Putamen (tissue), 1 donor: Measurements from ENCODE around the gene RTN4.

Experiments
- DNase-seq: peaks from one replicate; pipeline ENCODE4 v3.0.0-alpha.2; 2016; ENCODE audit warnings: low spot score

Gene RTN4

DNA sequence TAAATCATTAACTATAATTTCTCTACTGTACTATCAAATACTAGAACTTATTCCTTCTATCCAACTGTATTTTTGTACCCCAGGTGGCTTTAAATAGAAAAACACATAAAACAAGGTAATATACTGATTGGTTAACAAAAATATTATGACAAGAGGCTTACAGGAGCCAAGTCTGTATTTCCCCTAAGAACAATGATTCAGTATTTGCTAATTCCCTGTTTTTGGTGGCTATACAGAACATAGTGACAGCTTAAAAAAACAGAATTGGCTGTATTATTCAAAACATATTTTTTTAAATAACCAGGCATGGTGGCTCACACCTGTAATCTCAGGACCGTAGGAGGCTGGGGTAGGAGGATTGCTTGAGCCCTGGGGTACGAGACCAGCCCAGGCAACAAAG is 16.3 kb downstream of the RTN4 start:
- no peak for DNase-seq

GRCh38 chr2:55033076-55033742 is 17.0 kb downstream of the RTN4 start:
- no peak for DNase-seq

DNA sequence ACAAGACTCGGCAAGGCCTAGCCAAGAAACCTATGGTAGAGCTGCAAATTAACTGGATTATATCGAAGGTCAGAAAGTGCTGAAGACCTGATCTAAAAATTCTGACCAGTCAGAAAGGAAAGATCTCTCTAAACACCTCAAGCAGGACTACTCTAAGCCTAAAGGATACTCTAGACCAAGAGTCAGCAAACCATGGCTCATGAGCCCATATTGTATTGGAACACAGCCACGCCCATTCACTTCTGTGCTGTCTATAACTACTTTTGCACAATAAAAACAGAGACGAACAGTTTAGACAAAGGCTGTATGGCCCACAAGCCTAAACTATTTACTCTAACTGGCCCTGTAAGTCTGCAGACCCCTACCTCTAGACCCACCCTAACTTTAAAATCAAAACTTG is 18.7 kb downstream of the RTN4 start:
- DNase-seq, result no peak

- DNase-seq, result no peak
Measured at GRCh38 chr2:55030766-55031165, 19.5 kb downstream of the RTN4 start.

GRCh38 chr2:55029098-55029497 is 21.2 kb downstream of the RTN4 start:
- no peak for DNase-seq

DNA sequence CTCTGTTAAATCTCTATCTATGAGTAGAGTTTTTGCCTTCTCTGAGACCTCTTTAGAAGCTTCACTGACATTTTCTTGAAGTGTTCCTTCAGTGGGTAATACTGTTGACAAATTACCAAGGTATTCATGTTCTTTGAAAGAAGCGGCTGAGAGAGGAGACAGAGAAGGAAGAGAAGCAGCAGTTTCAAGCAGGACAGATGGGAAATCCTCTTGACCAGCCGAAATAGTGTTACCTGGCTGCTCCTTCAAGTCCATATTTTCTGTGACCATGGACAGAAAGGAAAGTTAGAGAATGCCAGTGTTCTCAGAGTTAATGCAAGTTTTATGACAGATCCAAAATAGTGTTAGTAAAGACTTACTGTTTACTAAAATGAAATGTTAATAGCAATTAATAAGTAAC is 23.0 kb downstream of the RTN4 start:
- no peak for DNase-seq

GRCh38 chr2:55026202-55026601 is 24.0 kb downstream of the RTN4 start:
- DNase-seq, result no peak

- DNase-seq, result no peak
Measured at GRCh38 chr2:55025627-55026026, 24.6 kb downstream of the RTN4 start.

DNA sequence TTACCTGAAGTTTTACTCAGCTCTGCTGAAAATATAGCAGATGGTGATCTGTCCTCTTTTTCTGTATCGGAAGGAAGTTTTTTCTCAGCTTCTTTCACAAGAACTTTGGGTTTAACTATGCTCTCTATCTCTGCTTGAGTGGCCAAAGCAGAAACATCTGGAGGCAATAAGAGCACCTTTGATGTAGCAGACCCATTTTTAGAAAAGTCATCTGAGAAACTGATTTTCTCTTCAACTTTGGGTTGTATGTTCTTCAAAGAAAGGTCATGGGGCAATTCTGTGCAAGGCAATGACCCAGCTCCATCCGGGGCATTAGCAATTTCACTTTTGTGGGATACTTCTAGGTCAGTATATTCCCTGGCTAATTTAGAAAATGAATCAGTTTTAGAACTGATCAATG is 25.2 kb downstream of the RTN4 start:
- DNase-seq, result no peak

DNA sequence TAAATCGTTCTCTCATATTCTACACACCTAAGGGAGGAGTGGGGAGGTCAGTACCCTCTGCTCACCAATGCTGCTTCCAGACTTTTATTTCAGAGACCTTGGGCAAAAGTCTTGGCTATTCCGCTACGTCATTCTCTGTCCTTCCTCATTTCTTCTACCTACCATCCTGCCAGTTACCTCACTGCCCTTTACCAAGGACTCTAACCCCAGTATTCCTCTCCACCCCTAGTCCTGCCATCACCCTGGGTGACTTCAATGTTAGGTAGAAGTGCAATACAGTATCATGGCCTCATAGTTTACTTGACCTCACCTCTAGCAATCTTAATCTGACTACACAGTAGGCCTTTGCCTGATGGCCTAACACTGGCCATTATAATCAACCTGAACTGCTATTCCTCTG is 27.8 kb downstream of the RTN4 start:
- no peak for DNase-seq

- no peak for DNase-seq
Measured at GRCh38 chr2:55019526-55020258, 30.6 kb downstream of the RTN4 start.

DNA sequence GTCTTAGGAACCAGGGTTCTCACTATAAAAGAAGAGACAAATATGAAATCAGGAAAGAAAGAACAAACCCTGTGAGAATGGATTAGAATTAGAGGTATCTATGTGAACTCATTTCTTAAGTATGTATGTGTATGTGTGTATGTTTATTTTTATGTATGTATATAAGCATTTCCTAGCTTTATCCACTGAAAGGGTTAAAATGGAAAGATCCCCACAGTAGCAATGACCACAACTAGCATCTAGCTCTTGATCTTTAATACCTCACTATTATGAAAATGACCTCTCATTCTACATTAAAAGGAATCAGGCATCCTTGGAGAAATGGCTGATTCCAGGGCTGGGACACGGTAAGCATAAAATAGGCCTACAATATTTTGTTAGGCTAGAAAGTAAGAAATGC is 31.6 kb downstream of the RTN4 start:
- no peak for DNase-seq

GRCh38 chr2:55017880-55018279 is 32.4 kb downstream of the RTN4 start:
- no peak for DNase-seq

DNA sequence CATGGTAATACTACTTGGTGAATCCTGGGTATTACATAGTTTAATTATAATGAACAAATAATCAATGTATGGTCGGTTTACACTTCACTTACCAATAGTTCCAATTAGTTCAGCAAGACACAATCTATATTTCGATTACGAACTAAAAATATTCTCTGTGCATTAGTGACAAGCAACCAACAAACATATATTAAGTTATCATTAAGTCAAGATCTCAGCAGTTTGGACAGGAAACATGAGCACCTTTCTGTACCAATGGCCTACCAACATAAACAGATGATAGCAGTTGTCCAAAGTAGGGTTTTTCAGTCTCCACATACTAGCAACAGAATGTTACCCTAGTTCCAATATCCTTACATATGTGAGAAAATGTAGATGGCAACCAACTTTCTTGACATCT is 32.8 kb downstream of the RTN4 start:
- DNase-seq, result no peak

GRCh38 chr2:55014962-55015939 is 35.0 kb downstream of the RTN4 start:
- peak; percentile 76 for DNase-seq

DNA sequence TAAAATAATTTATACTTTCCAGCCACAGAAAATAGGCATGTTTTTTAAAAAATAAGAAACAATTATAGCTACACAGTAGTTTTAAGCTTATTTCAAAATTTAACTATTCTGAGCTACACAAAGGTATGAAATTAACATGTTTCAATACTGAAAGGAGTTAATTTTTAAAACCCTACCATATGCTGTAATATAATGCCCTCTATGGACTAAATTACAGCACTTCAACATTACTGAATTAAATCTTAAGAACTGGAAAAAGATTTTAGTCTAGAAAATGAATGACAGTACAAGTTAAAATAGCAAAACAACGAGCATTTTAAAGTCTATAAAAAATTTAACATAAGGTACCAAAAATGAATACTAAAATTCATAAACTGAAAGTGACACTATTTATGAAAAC is 36.3 kb downstream of the RTN4 start:
- no peak for DNase-seq

- DNase-seq, result no peak
Measured at GRCh38 chr2:55012672-55013484, 37.4 kb downstream of the RTN4 start.

- DNase-seq, result no peak
Measured at GRCh38 chr2:55011831-55012671, 38.2 kb downstream of the RTN4 start.

- DNase-seq, result no peak
Measured at GRCh38 chr2:55010915-55011314, 39.3 kb downstream of the RTN4 start.

- DNase-seq, result peak; percentile 77
Measured at GRCh38 chr2:55010149-55010591, 40.1 kb downstream of the RTN4 start.
